Suprapubic skin (tissue), 3 donors: Measurements from ENCODE around the gene HOXA4.

Experiments
- CTCF ChIP-seq, 2 donors: fragments of 200-600 bp in 1 of 2; fragments of 450-650 bp in 1 of 2; sonication (generic) in 1 of 2; IDR thresholded peaks; one replicate each; pipeline ENCODE4 v1.5.1; 2016 to 2019; ENCODE audit warnings: antibody characterized with exemption in 2 of 2, mild to moderate bottlenecking in 1 of 2, moderate library complexity in 1 of 2
- POLR2A ChIP-seq, 2 donors: fragments of 450-650 bp; IDR thresholded peaks; one replicate each; pipeline ENCODE4 v1.6.1; 2017; ENCODE audit warnings: antibody characterized with exemption in 2 of 2, mild to moderate bottlenecking in 2 of 2, moderate library complexity in 2 of 2

GRCh38 chr7:27096768-27097514, 33.6 kb downstream of the HOXA4 start:
- TF ChIP-seq CTCF (IDR thresholded peaks at IDR 0.05) (no peak), POLR2A (IDR thresholded peaks at IDR 0.05) (no peak)
